Right forelimb (tissue), 1 donor: Measurements from ENCODE around the gene C20orf204.

Experiments
- DNase-seq: peaks from one replicate; pipeline ENCODE4 v3.0.0-alpha.2; 2018

Gene C20orf204

DNA sequence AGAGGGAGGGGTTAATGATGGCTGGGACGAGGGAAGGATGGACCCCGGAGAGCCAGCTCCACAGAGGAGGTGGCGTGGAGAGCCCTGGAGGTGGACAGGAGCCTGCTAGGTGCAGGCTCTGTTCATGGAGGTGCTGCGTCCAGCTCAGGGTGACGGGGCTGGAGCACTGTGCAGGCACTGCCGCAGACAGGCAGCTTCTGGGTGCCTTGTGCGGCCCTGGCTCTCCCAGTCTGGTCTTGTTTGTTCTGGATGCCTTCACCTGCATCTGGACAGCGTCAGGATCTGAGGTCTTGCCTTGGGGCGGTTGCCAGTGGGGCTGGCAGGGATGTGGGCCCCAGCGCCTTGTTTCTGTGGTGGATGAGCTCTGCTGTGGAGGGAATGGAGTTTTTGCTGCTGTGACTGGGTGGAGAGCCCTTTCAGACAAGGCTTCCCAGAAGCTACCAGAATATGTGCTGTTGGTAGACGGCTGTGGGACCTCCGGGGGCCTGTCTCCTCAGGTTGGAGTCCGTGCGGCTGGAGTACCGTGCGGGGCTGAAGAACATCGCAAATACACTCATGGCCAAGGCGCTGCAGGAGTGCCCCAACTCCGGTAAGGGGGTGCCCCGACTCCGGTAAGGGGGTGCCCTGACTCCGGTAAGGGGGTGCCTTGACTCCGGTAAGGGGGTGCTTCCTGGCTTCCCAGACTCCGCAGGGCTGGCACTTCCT, 7.8 kb upstream of the C20orf204 start:
- no peak for DNase-seq

DNA sequence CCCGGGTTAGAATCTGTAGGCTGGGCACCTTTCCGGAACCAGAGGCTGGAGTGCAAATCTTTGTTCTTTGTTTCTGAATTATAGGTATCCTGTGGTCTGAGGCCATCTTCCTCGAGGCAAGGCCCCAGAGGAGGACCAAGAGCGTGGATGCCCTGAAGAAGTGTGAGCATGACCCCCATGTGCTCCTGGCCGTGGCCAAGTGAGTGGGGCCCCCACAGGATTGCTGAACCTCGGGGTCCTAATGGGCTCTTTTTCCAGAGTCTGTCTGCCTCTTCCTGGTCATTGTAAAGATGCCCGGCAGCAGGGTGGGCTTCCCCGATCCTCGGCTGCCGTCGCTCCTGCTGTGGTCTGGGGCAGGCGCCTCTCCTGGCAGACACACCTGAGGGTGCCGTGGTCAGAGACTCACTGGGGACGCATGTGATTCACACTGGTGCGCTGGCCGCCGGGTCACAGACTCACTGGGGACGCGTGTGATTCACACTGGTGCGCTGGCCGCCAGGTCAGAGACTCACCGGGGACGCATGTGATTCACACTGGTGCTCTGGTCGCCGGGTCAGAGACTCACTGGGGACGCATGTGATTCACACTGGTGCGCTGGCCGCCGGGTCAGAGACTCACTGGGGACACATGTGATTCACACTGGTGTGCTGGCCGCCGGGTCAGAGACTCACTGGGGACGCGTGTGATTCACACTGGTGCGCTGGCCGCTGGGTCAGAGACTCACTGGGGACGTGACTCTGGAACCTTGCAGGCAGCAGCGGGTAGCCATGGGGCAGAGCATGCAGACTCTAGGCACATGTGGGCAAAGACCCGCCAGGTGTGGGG, 6.5 kb upstream of the C20orf204 start:
- no peak for DNase-seq

DNA sequence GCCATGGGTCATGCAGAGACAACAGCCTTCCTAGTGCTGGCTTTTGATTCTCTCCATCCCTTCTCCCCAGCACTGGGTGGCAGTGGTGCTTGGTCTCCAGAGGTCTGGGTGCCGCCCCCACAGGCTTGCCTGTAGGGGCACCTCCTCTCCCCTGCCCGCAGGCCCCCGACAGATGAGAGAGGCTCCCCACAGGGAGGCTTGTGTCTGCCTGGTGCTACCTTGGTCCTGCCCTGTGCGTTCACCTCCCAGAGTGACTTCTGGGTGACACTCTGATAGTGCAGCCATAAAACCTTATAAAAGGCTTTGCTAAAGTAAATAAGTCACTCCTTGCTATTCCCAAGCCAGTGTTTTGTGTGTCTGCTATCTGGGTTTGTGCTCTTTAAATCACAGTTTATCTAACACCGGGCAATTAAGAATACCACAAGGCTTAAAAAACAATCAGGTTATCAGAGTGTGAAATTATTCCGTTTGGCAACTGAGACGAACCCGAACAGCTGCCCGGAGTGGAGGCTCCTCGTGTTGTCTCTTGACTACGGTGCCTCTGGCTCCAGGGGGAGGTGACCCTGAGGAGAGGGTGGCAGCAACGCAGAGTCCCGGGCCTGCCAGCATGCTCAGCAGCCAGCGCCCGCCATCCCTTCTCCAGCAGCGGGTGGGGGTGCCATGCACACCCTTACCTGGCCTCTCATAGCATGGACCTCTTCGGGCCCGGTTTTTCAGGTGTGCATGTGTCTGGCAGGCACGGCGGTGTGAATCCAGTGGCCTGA, 5.4 kb upstream of the C20orf204 start:
- no peak for DNase-seq

GRCh38 chr20:64031822-64032314, 4.1 kb upstream of the C20orf204 start:
- DNase-seq = no peak

GRCh38 chr20:64032706-64033624, 3.0 kb upstream of the C20orf204 start:
- no peak for DNase-seq

DNA sequence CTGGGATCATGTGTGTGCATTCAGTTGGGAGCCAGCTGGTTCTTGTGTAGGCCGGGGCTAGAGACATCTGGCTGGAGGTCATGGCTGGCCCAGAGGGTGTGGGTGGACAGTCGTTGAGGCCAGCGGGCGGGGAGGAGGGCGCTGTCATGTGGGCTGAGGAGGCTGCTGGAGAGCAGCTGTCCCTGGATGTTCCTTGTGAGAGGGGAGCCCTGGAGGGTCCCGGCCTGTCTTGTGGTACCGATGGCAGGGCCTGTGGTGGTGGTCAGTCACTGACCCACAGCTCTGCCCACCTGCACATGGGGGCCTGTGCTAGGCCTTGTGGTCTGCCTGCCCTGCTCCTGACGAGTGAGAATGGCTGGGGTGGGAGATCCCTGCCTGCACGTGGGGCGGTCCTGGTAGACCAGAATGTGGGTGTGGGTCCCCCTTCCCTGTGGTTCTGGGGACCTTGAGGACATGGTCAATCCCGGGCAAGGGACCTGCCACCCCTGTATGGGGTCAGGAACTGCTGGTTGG, 1.9 kb upstream of the C20orf204 start:
- no peak for DNase-seq

DNA sequence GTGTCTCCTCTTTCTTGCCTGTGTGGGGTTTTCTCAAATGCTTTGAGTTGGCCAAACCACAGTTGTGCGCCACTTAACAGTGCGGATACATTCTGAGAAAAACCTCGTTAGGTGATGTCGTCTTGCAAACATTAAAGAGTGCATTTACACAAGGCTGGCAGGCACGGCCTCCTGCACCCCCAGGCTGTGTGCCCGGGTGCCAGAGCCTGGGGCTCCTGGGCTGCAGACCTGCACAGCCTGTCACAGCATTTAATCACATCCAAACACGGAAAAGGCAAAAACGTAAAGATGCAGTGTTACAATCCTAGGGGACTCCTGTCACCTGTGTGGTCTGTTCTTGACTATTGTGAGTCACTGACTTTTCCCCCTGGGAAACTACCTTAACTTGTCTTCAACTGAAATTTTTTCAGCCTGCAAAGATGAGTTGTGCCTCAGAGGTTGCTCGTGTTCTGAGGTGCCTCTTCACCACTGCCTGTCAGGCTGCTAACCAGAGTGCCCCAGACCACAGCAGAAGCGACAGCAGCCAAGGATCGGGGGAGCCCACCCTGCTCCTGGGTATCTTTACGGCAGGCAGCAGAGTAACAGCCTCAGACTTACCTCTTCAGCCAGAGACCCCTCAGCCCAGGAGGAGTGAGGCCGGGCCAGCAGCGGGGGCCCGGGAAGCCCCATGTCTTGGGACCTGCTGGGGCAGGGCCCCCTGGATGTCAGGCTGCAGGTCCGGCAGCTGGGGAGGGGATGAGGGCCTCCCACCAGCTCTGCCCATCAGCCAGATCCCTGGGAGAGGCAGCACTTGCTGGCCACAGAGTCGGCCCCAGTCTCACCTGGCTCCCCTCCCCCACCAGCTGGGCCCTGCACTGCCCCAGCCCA, 683 bp upstream of the C20orf204 start:
- no peak for DNase-seq

DNA sequence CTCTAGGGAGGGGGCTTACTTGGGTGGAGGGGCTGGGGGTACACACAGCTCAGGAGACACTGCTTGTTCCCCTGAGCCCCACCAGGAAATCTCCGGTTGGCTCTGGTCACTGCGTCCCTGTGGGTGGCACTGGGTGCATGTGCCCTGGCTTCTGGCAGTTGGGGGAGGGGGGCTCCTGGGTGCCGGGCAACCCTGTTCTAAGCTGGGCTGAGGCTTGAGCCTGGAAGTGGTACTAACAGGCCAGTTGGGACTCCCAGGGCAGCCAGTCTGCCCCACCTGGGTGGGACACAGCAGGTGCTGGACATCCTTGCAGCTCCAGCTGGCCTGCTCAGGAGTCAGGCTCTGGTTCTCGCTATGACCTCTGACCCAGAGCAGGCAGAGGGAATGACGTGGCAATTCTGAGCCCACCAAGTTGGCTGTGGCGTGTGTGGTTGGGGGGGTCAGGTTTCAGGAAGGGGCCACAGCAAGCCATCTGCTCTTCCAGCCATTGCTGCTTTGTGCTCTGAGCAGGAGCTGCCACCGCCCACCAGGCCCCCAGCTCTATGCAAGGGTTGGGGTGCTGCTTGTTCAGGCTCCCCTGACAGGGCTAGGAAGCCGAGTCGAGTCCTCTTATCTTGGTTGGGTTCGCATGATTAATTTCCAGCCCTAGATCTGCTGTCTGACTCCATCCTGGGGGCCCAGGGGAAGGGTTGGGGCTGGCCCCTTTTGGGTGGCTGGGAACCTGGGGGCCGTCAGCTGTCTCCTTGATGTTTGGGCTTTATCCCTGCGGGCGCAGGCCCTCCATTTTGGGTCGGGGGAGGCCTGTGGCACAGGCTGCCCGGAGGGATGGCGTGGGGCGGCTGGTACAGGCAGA, 590 bp downstream of the C20orf204 start:
- no peak for DNase-seq

- no peak for DNase-seq
Observed at GRCh38 chr20:64037199-64037497, 1.2 kb downstream of the C20orf204 start.

DNA sequence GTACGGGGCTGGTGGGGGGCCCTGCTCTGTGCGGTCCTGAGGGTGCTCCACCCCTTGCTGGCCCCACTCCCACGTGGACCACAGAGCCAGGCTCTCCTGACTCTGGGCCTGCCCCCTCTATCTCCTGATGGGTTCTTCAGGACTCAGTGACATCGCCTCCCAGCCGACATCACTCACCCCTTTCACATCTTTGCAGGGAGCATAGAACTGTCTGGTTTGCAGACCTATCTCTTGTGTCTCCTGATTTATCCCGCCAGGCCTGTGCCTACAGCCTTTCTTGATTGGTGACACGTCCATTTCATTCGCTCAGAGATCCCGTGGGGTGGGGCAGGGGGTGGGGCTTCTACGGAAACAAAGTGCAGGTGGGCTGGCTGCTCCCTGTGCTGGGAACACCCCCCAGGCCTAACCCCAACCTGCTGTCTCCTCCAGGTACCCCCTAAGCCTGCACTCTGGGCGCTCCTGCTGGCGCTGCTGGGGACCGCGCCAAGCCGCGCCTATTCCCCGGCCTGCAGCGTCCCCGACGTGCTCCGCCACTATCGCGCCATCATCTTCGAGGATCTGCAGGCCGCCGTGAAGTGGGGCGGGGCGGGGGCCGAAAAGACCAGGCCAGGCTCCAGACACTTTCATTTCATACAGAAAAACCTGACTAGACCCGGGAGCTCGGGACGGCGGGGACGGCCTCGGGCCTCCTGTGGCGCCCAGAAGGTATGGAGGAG, 1.7 kb downstream of the C20orf204 start:
- no peak for DNase-seq

DNA sequence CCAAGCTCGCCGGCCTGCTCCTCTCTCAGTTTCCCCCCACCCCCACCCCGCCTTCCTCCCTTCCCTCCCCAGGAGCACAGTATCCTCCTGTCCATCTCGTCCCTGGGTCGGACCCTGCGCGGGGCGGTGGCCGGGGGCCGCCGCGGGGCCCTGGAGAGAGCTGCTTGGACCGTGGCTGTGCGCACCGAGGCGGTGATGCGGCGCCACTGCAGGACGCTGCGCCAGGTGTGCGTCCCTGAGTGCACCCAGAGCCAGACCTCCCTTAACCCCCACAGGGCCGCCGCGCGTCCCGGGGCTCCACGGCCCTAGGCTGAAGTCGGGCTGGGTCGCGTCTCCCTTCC, 2.2 kb downstream of the C20orf204 start:
- peak; percentile 45 for DNase-seq

- DNase-seq = peak; percentile 81
Observed at GRCh38 chr20:64038565-64039292, 2.7 kb downstream of the C20orf204 start.

DNA sequence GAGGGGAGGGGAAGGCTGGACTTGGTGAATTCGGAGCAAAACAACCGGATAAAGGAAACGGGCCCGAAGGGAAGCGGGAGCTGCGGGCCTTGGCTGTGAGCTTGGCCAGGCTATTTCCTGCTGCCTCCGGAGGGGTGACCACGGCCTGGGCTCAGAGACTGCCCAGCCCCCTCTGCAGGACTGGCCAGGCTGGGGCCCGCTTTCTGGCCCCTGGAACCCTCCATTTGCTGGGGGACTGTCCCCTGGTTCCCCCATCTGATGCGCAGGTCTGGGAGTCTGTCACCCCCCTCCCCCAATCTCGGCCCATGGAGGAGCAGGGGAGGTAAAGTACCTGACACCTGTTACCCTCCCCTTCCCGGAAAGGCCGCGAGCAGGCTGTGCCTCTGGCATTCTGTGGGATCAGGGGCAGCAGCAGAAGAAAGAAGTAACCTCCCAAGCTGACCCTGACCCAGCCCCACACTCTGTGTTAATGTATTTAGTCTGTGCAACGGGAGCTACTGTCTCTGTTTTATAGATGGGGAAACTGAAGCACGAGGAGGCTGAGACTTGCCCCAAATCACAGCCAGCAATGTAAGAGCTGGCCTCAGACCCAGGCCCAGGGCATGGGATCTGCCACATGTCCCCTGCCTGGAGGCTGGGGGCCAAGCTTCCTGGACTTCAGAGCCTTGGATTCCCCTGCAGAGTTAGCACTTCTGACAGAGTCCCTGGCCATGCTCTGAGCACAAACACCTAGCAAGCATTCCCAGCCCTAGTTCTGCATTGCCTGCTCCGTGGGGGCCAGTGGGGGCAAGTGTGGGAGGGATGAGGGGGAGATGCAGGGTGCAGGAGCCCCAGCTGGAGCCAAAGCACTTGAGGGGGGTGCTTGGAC, 3.5 kb downstream of the C20orf204 start:
- no peak for DNase-seq

- DNase-seq = no peak
Observed at GRCh38 chr20:64040231-64041039, 4.5 kb downstream of the C20orf204 start.

GRCh38 chr20:64041040-64041780, 5.2 kb downstream of the C20orf204 start:
- no peak for DNase-seq

DNA sequence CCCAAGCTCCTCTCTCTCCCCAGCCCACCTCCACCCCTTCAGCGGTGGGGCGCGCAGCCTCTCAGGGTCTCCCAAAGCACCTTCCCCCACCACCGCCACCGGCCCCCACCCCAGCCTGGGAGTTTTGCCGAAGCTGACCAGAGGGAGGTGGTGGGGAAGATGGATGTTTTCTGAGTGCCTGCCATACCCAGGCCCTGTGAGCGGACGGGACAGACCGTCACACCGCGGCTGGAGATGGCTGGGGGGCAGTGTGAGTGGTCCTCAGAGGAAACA, 5.7 kb downstream of the C20orf204 start:
- DNase-seq = no peak
